PFSK-1 (cell line): ENCODE measurements around the gene MTPN.

Experiments
- FOXP2 ChIP-seq: optimal IDR thresholded peaks from 2 replicates; pipeline ENCODE3; 2011; ENCODE audit warnings: borderline replicate concordance, control low read depth, inconsistent platforms; ENCODE audit not compliant: insufficient read depth; ENCODE audit errors: extremely low read length, extremely low read depth
- POLR2AphosphoS5 ChIP-seq: IDR thresholded peaks from 2 replicates; pipeline ENCODE4 v1.6.1; 2012; ENCODE audit warnings: low read depth, mild to moderate bottlenecking, control low read depth, low read length, moderate library complexity
- SIN3A ChIP-seq: IDR thresholded peaks from 2 replicates; pipeline ENCODE4 v1.6.1; 2012; ENCODE audit warnings: mild to moderate bottlenecking, low read length, moderate library complexity, borderline replicate concordance; ENCODE audit not compliant: insufficient read depth
- TAF1 ChIP-seq: IDR thresholded peaks from 2 replicates; pipeline ENCODE4 v1.6.1; 2012; ENCODE audit warnings: low read length, control low read depth, borderline replicate concordance; ENCODE audit not compliant: insufficient read depth
- TF ChIP-seq, protein P1 (sequence below), 2 experiments: IDR thresholded peaks; 2 replicates each; pipeline versions ENCODE4 v1.6.1 to v1.8.0; 2011 to 2012; ENCODE audit warnings: low read depth in 2 of 2, low read length in 2 of 2, control low read depth in 1 of 2, inconsistent platforms in 1 of 2, mild to moderate bottlenecking in 1 of 2, moderate library complexity in 1 of 2; ENCODE audit not compliant: insufficient read depth in 1 of 2

Gene MTPN

DNA sequence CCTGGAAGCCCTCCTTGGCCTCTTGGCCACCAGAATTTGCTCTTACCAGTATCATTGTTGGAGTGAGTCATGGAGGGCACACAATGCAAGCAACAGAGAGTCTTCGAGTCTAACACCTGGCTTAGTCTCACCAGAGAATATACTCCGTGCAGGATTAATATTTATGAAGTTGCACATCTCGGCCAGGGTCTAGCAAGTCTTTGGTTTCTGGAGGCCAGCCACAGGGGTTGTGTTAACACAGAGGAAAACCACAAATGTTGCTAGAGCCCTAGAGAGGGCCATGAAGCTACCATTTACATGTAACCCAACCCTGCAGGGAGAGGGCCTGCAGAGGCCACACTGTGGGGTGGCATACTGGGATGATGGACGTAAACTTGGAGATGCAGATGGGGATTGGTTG lies 71.8 kb downstream of the MTPN start:
- TF ChIP-seq TAF1 (no peak), SIN3A (no peak), POLR2AphosphoS5 (no peak), FOXP2 (no peak)
- TF ChIP-seq, protein P1, sequence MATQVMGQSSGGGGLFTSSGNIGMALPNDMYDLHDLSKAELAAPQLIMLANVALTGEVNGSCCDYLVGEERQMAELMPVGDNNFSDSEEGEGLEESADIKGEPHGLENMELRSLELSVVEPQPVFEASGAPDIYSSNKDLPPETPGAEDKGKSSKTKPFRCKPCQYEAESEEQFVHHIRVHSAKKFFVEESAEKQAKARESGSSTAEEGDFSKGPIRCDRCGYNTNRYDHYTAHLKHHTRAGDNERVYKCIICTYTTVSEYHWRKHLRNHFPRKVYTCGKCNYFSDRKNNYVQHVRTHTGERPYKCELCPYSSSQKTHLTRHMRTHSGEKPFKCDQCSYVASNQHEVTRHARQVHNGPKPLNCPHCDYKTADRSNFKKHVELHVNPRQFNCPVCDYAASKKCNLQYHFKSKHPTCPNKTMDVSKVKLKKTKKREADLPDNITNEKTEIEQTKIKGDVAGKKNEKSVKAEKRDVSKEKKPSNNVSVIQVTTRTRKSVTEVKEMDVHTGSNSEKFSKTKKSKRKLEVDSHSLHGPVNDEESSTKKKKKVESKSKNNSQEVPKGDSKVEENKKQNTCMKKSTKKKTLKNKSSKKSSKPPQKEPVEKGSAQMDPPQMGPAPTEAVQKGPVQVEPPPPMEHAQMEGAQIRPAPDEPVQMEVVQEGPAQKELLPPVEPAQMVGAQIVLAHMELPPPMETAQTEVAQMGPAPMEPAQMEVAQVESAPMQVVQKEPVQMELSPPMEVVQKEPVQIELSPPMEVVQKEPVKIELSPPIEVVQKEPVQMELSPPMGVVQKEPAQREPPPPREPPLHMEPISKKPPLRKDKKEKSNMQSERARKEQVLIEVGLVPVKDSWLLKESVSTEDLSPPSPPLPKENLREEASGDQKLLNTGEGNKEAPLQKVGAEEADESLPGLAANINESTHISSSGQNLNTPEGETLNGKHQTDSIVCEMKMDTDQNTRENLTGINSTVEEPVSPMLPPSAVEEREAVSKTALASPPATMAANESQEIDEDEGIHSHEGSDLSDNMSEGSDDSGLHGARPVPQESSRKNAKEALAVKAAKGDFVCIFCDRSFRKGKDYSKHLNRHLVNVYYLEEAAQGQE (IDR thresholded peaks at IDR 0.05; ENCODE audit: insufficient read depth in 1 of 2, low read depth in 2 of 2, low read length in 2 of 2), result no peak

DNA sequence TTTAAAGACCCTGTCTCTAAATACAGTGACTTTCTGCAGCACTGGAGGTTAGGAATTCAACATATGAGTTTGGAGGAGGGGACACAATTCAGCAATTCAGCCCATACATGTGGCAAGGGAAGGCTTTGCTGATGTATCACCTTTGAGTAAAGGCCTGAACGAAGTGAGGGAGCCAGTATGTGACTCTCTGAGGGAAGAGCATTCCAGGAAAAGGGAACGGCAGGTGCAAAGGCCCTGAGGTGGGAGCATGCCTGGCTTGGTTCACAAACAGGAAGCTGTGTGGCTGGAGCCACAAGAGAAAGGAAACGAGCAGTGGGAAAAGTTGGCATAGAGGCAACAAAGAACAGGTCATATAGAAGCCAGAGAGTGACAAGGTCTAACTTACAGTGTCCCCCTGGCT lies 72.9 kb downstream of the MTPN start:
- TF ChIP-seq FOXP2 (no peak), TAF1 (no peak), SIN3A (no peak), POLR2AphosphoS5 (no peak)
- TF ChIP-seq, protein P1 (IDR thresholded peaks at IDR 0.05; ENCODE audit: insufficient read depth in 1 of 2, low read depth in 2 of 2, low read length in 2 of 2), result no peak

DNA sequence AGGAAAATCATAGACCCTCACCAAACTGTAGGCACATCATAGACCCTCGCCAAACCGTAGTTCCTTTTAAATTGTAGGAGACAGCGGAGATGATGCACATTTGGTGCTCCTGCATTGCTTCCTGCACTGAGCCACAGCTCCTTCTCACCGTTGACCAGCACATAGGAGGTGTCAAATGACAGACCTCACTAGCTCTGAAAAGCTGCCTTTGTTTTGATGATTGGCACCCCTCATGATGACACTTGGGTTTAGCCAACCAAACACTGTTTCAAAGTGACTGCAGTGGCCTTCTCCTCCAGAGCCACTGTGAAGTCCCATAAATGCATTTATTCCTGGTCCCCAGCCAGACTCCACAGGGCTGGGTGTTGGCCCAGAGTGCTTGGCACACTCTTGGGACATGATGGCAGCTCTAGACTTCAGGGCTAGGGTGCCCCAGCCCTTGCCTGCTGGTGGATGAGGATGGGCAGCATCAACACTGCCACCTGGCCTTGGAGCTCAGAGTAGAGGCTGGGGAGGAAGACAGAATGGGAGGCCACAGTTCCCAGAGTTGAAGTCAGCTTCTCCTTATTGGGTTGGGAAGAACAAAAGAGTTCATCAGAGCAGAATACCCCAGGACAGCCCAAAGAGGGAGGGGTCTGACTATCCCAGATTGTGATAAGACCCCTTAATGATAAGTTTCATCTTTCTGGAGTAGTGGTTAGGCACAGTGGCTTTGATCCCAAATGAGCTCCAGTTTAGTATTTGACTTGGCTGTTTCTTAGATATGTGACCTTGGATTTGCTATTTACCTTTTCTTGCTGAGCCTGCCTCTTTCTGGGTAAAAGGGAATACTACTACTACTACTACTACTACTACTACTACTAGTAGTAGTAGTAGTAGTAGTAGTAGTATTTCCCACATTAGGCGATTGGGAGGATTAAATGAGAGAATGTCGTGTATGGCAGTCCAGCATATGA lies 75.3 kb downstream of the MTPN start:
- TF ChIP-seq SIN3A (no peak), POLR2AphosphoS5 (no peak), FOXP2 (no peak), TAF1 (no peak)
- TF ChIP-seq, protein P1 (IDR thresholded peaks at IDR 0.05; ENCODE audit: insufficient read depth in 1 of 2, low read depth in 2 of 2, low read length in 2 of 2), result no peak

GRCh38 chr7:135900065-135900546 lies 77.1 kb downstream of the MTPN start:
- TF ChIP-seq SIN3A (no peak), TAF1 (no peak), POLR2AphosphoS5 (no peak), FOXP2 (no peak)
- TF ChIP-seq, protein P1 (IDR thresholded peaks at IDR 0.05; ENCODE audit: insufficient read depth in 1 of 2, low read depth in 2 of 2, low read length in 2 of 2), result no peak
